ENCODE measurements around the gene NUP58.

DNA sequence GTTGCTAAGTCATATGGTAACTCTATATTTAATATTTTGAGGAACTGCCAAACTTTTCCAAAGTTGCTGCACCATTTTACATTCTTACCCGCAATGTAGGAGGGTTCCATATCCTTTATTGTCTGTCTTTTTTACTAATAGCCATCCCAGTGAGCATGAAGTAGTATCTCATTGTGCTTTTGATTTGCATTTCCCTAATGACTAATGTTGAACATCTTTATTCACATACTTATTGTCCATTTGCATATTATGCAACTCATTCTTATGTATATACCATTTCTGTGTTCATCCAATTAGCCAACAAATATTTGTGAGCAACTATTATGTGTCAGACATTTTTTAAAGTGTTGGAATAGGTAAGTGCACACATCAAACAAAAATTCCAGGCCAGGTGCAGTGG, 50.0 kb downstream of the NUP58 start:
- no peak for TF ChIP-seq RAD21 (IDR thresholded peaks at IDR 0.05; ENCODE audit: low read depth)
- TF ChIP-seq, protein P1, sequence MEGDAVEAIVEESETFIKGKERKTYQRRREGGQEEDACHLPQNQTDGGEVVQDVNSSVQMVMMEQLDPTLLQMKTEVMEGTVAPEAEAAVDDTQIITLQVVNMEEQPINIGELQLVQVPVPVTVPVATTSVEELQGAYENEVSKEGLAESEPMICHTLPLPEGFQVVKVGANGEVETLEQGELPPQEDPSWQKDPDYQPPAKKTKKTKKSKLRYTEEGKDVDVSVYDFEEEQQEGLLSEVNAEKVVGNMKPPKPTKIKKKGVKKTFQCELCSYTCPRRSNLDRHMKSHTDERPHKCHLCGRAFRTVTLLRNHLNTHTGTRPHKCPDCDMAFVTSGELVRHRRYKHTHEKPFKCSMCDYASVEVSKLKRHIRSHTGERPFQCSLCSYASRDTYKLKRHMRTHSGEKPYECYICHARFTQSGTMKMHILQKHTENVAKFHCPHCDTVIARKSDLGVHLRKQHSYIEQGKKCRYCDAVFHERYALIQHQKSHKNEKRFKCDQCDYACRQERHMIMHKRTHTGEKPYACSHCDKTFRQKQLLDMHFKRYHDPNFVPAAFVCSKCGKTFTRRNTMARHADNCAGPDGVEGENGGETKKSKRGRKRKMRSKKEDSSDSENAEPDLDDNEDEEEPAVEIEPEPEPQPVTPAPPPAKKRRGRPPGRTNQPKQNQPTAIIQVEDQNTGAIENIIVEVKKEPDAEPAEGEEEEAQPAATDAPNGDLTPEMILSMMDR (IDR thresholded peaks at IDR 0.05 in 2 of 3, conservative IDR thresholded peaks at IDR 0.05 in 1 of 3; ENCODE audit: borderline replicate concordance in 1 of 3, insufficient read depth in 1 of 3, low read depth in 2 of 3, low read length in 2 of 3) = no peak
- no peak for TF ChIP-seq POLR2AphosphoS5 (IDR thresholded peaks at IDR 0.05; ENCODE audit: low read depth, low read length)
- TF ChIP-seq, protein P2, sequence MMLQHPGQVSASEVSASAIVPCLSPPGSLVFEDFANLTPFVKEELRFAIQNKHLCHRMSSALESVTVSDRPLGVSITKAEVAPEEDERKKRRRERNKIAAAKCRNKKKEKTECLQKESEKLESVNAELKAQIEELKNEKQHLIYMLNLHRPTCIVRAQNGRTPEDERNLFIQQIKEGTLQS (IDR thresholded peaks at IDR 0.05) = no peak

Data from HCT116 (cell line).